Left colon (tissue), 2 donors: Measurements from ENCODE around the gene EQTN. TPM values are rescaled to one million over a fixed set of nuclear protein-coding genes. Genes with fewer than 3 reads are reported as not detected.

Source experiments
- ATAC-seq: fragments of 200-7000 bp; cut with Tn5 transposase; one replicate; pipeline ENCODE4 v1.9.1; 2020; ENCODE audit warnings: mild to moderate bottlenecking, moderate library complexity
- DNase-seq, 2 donors: peaks; one replicate each; pipeline ENCODE4 v3.0.0-alpha.2; 2020
- intact Hi-C, 2 donors: fragments of 100-400 bp; cut with DNase I in 1 of 2; cut with micrococcal nuclease in 1 of 2; formaldehyde crosslinking; loops; one replicate each; pipeline versions ENCODE4 v1.11.2 to v1.14.0; 2022; cut with DNase I, micrococcal nuclease
- total RNA-seq, 2 donors: library from RNA; stranded (reverse); fragmentation: NEBNext Ultra II Directional; extraction: Animal tissue kit (Norgen Biotek cat#: 25700); gene quantifications; one replicate each; pipeline ENCODE4 v1.2.1, GENCODE V29; 2021
- donor health status: DM: no; HTN: no; CAD: no.
- donor health status: DM: yes; HTN: yes; CAD: no.

Gene EQTN
- total RNA-seq, 2 donors from 2014 or later, result 0.45 to 1.5 TPM

DNA sequence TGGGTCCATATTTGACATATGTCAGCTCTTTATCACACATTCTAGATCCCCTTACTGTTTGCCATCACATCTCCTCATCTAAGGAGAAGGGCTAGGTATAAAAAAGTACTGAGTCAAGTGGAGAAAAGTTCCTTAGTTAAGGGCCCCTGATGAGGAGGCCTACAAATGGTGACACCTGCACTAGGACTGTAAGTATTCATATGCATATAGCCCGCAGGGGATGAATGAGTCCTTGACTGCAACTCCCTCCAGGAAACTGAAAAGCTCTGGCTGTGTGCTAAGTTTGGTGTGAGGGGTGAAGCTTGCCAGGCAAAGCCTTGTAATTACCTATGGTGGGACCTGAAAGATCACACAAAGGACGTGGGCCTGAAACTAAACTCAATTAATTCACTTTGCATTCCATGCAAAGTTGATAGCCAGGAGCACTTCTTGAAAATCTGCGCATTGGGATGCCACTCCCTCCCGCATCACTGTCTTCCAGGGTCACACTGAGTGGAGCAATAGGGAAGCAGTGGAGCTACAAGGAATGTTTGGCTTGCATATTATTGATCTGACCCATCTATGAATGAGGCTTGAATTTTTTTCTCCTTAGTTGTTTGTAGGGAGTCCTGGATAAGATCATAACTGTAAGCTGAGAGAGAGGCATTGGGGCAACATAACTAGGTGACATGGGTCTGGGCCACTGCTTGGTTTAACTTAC, 11.9 kb upstream of the EQTN start:
- intact Hi-C loops, result no loop called here
- ATAC-seq (no peak), DNase-seq (no peak)

DNA sequence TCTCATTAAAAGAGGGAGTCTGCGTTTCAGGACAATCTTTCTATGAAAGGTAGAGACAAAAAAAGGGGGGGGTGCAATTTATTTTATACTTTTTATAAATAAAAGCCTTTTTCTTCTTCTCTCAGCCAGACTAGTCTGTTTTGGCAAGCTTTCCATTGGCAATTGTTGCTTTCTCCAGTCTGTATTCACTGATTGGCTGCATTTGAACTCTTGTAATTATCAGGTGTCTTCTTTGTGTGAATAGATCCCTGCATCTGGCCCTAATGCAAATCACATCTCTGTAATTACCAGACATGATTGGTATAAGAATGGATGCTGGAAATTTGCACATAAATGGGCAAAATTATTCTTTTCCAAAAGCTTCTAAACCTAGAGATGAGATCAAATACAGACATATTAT, 7.6 kb upstream of the EQTN start:
- ATAC-seq (no peak), DNase-seq (no peak)
- intact Hi-C loops, result no loop called here

DNA sequence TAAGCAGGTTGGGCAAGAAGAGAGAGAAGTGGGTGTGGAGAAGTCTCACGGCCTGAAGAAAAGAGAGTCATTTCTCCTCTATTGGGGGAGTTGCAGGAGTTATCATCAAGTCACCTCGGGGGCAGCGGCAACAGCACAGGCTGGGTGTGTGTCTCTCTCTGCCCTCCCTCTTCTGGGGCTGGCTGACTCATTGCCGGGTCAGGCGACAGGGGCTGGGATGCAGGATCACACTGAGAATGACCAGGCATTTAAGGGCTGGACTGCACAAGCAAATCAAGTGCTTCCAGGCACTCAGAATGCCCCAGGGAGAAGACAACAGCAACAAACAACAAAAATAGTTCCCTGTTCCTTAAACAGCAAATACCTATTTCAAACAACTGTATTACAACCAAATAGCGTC, 6.3 kb upstream of the EQTN start:
- no peak for ATAC-seq
- no peak for DNase-seq
- intact Hi-C loops, result no loop called here

DNA sequence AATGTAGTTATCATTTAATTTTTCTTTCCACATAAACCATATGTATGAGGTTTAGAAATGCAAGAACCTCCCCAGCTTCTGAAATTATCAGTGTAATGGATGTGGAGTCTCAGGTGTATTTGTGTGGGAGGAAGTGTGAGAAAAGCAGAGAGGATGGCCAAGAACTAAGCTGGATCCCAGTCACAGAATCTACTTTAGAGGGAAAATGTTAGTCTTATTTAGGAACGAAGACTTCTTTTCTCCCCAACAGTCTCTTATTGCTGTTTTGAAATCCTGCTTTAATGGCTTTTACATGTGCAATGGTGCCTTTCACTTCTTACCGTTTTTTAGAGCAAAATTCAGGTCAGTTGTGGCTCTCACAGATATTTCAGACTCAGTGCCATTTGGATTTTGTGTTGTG, 3.0 kb downstream of the EQTN start:
- no peak for ATAC-seq
- intact Hi-C loops, result no loop called here
- DNase-seq, result no peak

DNA sequence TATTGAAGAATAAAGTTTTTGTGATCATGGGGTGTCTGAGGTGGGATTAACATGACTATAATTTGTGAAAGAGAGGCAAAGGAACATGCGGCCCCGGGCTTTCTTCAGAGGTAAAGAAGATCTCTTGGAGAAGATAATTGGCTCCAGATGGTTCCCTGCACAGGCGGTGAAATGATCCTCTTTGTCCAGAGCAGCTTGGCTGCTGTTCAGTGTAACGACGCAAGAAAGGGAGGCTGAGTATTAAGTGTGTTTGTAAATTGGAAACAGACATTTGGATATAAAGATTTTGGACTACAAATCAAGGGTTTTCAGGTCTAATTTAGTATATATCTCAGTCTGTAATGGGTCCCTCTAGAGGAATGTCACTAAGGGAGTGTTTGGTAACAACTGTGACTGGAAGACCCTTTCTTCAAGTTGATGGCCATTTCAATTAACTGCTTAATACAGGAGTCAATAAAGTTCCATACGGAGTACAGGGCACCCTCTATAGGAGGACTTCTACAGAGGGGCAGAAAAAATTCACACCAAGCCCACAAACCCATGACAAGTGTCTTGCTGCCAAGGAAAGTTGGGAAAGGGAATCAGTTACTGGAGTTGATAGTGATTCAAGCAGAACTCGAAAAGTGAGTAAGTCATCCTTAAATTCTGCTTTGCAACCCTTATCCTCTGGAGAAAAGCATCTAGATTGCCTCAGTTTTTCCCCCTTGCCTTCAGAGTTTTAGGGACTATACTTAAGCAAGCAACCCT, 4.1 kb downstream of the EQTN start:
- ATAC-seq, result no peak
- no peak for DNase-seq
- intact Hi-C loops, result no loop called here

DNA sequence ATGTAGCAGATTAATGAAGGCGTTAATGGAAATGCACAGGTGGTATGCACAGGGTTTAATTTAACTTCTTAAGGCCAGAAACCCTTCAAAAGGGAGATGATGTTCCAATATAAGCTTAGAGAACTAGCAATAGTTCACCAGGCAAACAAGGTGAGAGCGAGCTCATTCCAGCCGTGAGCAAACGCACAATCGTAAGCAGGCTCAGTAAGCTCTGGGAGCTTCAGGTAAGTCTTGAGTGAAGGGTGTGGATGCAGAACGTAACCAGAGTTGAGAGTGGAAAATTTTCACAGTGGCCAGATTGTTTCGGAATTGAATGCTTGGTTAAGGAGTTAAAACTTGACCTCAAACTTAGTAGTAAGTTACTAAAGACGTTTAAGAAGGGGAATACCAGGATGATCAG, 5.7 kb downstream of the EQTN start:
- intact Hi-C loops, result no loop called here
- no peak for DNase-seq
- no peak for ATAC-seq

DNA sequence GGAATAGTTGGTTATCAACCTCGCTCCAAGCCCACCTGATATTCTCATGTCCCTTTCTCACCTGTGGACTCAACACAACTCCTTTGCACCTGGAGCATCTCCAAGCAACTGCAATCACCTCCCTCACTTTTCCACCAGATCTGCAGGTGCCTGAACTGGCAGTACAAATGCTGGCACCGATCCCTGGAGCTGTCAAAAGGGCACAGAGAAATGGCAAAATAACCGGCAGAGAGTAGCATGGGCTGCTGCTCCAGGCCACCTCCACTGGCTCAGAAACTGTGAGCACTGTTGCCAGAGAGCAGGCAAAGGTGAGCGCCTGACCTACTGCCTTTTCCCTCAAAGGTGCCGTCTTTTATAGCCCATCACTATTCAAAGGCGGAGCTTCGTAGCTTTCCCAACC, 14.7 kb downstream of the EQTN start:
- intact Hi-C loops, result no loop called here
- DNase-seq (no peak), ATAC-seq (peak; percentile 41)

DNA sequence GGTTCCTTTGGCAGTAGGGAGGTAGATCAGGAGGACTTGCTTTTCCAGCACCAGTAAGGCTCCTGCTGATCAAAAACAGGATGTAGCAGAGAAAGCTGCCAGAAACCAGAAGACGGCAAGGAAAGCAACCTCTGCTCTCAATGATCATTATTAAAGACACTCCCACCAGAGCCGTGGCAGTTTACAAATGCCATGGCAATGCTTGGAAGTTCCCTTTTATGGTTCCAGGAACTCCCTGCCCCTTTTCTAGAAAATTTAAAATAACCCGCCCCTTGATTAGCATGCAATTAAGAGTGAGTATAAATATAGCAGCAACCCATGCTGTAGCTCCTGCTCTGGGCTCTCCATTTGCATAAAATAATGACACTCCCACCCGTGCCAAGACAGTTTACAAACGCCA, 16.1 kb downstream of the EQTN start:
- no peak for DNase-seq
- intact Hi-C loops, result no loop called here
- no peak for ATAC-seq

DNA sequence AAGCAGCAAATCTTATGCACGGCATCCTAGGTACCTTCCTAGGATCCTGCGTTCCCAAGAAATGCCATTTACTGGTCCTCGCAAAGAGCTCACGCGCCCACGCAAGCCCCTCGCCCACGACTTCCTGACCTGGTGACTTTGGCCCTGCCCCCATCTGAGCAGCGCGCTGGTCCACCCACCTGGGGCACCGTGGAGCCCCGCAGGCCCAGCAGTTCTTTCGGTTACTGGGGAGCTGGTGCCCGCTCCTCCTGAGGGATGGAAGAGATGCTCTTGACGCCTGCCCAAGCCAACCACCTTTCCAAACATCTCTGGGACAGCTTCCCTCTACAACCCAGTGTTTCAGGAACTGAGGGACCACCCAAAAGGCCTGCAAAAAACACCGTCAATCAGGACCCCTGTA, 16.7 kb downstream of the EQTN start:
- DNase-seq, result no peak
- intact Hi-C loops, result no loop called here
- no peak for ATAC-seq

DNA sequence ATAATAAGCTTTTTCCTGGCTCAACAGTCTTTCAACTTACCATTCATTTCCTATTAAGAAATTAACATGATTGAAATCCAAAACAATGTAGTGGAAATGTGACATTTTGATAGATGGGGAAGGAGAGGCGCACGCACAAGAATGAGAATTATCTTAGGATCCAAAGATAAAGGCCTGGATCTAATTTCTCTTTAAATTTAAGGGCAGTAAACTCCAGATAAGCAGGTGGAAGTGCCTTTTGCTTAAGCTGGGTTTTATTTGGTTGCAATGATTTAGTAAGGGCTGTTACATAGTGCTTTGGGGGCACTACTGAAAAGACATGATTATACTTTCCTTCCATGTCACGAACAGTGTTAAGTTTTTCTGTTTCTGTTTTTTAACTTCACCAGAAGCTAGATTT, 17.3 kb downstream of the EQTN start:
- no peak for DNase-seq
- no peak for ATAC-seq
- intact Hi-C loops, result loop anchor here (5.0 to 10.0 kb wide), 2 partner anchors 245 to 247 kb away; no protein-coding TSS in a partner anchor

DNA sequence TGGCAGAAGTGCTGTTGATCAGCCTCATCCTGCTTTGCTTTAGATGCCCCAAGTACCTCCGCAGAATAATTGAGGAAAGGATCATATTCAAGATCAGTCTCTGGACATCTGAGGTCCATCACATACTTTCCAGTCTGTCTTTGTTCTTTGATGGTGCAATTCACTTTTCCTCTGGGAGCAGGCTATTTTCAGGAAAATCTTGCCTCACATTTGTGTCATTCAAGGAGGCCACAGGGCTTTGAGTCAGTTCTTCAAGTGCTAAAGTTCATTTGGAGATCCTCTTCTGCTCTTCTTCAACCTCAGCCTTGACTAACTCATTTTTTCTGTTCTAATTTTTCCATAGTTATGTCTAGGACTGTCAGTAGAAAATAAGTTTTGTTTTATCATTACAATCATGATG, 18.6 kb downstream of the EQTN start:
- ATAC-seq (no peak), DNase-seq (no peak)
- intact Hi-C loops, result loop anchor here (5.0 to 10.0 kb wide), 2 partner anchors 244 to 246 kb away; no protein-coding TSS in a partner anchor

DNA sequence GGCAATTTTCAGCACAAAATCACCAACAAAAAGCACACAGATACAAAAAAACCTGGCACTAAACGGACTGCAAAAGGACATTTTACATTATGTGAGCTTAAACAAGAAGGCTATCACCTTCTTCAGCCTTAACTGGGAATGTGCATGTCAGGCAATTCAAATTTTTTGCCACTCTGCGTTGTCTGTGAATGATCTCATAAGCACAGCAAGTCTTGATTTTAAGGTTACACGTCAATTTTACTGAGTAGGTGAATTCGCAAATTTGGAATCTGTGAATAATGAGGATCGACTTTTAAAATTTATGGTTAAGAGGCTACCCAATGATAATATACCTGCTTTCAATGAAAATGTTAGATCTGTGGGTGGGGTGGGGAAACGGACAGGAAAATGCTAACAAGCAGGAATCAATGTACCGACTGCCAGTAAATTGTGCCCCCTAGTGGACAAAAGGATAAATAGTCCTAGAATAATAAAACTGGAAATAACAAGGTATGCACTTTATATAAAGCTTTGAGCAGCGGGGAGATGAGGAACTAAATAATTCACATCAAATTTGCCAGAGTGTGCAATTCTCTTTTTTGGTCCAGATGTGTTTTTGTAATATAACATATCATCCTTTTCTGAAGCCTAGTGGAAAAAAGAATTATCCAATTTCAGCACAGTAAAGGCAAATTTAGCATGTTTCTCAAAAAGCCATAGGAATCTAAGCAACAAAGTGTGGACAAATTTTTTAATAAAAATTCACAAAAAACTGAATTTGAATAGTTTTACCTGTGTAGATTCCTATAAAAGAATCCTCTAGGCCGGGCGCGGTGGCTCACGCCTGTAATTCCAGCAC, 20.5 kb downstream of the EQTN start:
- ATAC-seq, result peak; percentile 72
- intact Hi-C loops, result loop anchor here (5.0 to 10.0 kb wide), 2 partner anchors 242 to 244 kb away; no protein-coding TSS in a partner anchor
- DNase-seq, result no peak

DNA sequence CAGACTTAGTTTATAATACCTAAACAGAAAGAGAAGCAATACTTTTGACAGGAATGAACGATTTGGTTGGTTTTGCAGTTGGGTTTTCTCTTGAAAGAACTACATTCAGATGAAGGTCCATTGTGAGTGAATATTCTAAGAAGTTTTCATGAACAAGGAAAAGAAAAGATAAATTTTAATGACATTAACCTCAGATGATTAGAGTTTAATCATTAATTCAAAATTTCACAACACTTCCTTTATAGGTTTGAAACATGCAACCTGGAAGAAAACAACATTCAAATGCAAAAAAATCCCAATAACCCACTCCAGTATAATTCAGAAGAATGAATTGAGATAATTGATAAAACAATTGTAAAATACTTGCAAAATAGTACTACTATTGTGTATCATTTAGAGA, 23.8 kb downstream of the EQTN start:
- intact Hi-C loops, result loop anchor here in 1 of 2 donors (10.0 kb wide), 1 partner anchor 238 kb away; no protein-coding TSS in a partner anchor
- DNase-seq, result no peak

DNA sequence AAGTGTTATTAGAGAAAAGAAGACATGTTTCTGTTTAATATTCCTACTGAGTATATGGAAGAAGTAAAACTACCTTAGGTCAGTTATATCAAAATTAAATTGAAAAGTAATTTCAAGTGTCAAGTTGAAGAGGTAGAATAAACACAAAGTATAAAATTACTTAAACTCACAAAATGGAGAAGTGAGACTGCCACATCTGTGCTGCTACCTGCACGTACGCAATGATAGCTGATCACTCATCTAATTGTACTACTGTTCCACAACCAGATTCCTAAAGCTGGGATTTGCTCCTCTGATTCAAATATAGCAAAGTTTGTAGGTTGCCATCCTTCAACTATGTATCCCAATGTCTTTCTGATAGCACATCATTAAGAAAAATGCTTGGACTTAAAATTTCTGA, 24.8 kb downstream of the EQTN start:
- DNase-seq (no peak), ATAC-seq (no peak)
- intact Hi-C loops, result loop anchor here in 1 of 2 donors (10.0 kb wide), 1 partner anchor 237 kb away; no protein-coding TSS in a partner anchor

More for the DNA sequence above, 23.8 kb downstream of the EQTN start:
- ATAC-seq, result no peak

DNA sequence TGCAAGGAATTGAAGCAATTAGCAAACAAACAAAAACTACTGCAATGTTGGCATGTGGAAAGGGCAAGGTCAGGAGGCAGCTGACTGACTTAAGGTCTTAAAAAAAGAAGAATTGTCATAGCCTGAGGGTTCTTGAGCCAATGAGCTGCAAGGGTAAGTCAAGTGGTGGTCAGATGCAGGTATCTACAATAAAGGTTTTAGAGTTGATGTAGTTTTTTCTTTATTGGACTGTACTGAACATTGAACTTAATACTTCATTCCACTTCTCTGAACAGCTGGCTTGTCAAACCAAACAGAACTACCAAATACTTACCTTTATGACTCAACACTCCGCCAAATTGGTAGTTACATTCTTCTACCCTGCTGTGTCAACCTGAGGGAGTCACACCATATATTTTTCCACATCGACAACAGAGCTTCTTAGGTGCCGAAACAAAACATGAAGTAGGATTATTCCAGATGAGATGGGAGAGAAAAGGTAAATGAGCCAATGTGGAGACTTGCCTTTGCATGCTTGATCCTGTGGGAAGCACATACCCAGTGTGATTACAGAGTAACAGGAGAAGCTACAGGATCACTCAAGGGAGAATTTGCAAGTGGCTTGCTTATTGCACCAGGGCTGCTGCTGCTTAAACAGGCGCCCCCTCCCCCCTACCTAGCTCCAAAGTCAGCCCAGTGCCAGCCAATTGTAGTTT, 35.3 kb downstream of the EQTN start:
- DNase-seq, result no peak
- no peak for ATAC-seq

DNA sequence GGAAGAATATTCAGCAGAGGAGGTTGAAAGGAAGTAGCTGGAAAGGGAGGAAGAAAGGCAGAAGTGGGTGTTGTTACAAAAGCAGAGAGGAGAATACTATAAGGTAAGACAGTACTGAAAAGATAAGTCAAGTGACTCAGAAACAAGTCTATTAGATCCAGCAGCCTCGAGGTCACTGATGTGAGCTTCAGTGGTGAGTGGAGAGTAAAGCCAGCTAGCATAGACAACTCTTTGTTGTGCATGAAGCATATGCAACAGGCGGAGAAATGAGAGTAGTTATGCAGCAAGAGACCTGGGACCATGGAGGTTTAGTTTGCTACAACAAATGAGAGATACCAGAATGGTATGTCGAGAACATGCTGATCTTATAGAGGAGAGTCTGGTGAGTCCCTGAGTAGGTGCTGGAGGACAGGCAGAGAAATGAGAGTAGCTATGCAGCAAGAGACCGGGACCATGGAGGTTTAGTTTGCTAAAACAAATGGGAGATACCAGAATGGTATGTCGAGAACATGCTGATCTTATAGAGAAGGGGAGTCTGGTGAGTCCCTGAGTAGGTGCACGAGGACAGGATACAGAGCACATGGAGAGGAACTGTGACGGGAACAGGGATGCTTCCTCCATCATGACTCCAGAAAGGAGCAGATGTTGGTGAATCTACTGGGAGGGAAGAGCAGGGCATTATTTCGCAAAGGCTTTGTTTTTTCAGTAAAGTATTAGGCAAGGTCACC, 36.0 kb downstream of the EQTN start:
- ATAC-seq, result no peak
- DNase-seq, result no peak
- intact Hi-C loops, result no loop called here

More for the DNA sequence above, 35.3 kb downstream of the EQTN start:
- intact Hi-C loops, result no loop called here

DNA sequence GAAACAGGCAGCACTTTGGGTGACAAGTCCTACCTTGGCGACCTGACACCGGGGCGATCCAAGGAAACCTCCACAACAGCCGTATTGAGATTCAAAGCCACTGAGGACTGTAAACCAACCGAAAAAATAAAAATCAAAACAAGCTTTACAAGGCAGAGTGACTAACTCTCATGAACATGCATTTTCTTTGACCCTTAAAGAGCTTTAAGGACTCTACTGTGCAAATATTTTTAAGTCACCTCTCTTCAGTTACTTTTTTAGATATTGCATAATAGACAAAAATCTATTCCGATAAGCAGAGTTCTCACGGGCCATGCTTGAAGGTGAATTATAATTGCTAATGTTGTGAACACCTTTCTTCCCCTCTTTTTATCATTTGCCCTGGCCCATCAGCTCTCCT, 38.3 kb downstream of the EQTN start:
- DNase-seq, result no peak
- no peak for ATAC-seq
- intact Hi-C loops, result loop anchor here in 1 of 2 donors (10.0 kb wide), 1 partner anchor 54 kb away; no protein-coding TSS in a partner anchor

DNA sequence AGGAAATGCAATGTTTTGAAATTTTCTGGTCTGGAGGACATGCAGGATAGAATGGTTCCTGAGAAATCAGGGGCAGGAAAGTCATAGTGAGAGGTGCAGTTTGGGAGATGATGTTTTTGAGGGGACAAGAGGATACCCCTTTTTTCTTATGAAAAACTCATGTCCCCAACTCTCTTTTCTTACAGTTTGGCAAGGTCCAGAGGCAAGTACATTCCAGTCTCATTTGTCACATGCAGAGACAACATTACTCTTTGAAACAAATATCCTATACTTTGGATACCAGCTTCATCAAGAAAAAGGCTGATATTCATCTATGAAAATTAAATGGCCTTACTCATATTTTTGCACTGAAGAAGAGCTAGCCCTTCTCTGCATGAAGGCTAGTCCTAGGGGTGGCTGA, 48.2 kb downstream of the EQTN start:
- DNase-seq, result no peak
- ATAC-seq, result no peak
- intact Hi-C loops, result no loop called here
